HG03060 (cell line): ENCODE measurements around the gene SCP2D1.
"Not testable (repeated sequence)": the region's sequence is repeated elsewhere in the genome, so short reads cannot be mapped to it uniquely, and the experiment has no call there.

Source experiments
- ATAC-seq: cut with Tn5 transposase; IDR thresholded peaks from one replicate; pipeline ENCODE4 v1.9.1; 2021; ENCODE audit warnings: low read depth, moderate number of reproducible peaks; ENCODE audit not compliant: unreplicated experiment

The SCP2D1 gene

GRCh38 chr20:18813483-18813882 lies at the start of gene SCP2D1:
TSS of gene SCP2D1 (plus strand) at chr20:18813783. CDS start at chr20:18813816, 33 bp downstream.
- no peak for ATAC-seq

- ATAC-seq: no peak
Observed at GRCh38 chr20:18767676-18768075, 45.9 kb upstream of the SCP2D1 start.

GRCh38 chr20:18773566-18773965 lies 40.0 kb upstream of the SCP2D1 start:
- no peak for ATAC-seq

GRCh38 chr20:18774207-18774606 lies 39.4 kb upstream of the SCP2D1 start:
- no peak for ATAC-seq

- no peak for ATAC-seq
Observed at GRCh38 chr20:18775633-18776032, 38.0 kb upstream of the SCP2D1 start.

GRCh38 chr20:18778690-18779392 lies 34.7 kb upstream of the SCP2D1 start:
- ATAC-seq: no peak

GRCh38 chr20:18780385-18781130 lies 33.0 kb upstream of the SCP2D1 start:
- no peak for ATAC-seq

- no peak for ATAC-seq
Observed at GRCh38 chr20:18781509-18781908, 32.1 kb upstream of the SCP2D1 start.

- no peak for ATAC-seq
Observed at GRCh38 chr20:18783385-18783959, 30.1 kb upstream of the SCP2D1 start.

GRCh38 chr20:18787046-18787445 lies 26.5 kb upstream of the SCP2D1 start:
- not testable (repeated sequence) for ATAC-seq

- no peak for ATAC-seq
Observed at GRCh38 chr20:18788021-18788420, 25.6 kb upstream of the SCP2D1 start.

- ATAC-seq: no peak
Observed at GRCh38 chr20:18790787-18791186, 22.8 kb upstream of the SCP2D1 start.

- ATAC-seq: peak; percentile 96
Observed at GRCh38 chr20:18793625-18794427, 19.8 kb upstream of the SCP2D1 start.

- no peak for ATAC-seq
Observed at GRCh38 chr20:18794428-18794787, 19.2 kb upstream of the SCP2D1 start.

- ATAC-seq: no peak
Observed at GRCh38 chr20:18795366-18795765, 18.2 kb upstream of the SCP2D1 start.

- no peak for ATAC-seq
Observed at GRCh38 chr20:18796282-18796833, 17.2 kb upstream of the SCP2D1 start.

- ATAC-seq: no peak
Observed at GRCh38 chr20:18801516-18801915, 12.1 kb upstream of the SCP2D1 start.

- ATAC-seq: no peak
Observed at GRCh38 chr20:18802012-18802634, 11.5 kb upstream of the SCP2D1 start.

- no peak for ATAC-seq
Observed at GRCh38 chr20:18805881-18806280, 7.7 kb upstream of the SCP2D1 start.

GRCh38 chr20:18808712-18809111 lies 4.9 kb upstream of the SCP2D1 start:
- ATAC-seq: no peak
